ENCODE results near the gene SETBP1. TPM values are rescaled to one million over a fixed set of nuclear protein-coding genes. Genes with fewer than 3 reads are reported as not detected.

Gene SETBP1
- total and polyA plus RNA-seq, 2 of the 13 experiments (the other 11 are each of a cell fraction or from before 2014, with no cell fraction given), result 0.18 to 0.65 TPM

DNA sequence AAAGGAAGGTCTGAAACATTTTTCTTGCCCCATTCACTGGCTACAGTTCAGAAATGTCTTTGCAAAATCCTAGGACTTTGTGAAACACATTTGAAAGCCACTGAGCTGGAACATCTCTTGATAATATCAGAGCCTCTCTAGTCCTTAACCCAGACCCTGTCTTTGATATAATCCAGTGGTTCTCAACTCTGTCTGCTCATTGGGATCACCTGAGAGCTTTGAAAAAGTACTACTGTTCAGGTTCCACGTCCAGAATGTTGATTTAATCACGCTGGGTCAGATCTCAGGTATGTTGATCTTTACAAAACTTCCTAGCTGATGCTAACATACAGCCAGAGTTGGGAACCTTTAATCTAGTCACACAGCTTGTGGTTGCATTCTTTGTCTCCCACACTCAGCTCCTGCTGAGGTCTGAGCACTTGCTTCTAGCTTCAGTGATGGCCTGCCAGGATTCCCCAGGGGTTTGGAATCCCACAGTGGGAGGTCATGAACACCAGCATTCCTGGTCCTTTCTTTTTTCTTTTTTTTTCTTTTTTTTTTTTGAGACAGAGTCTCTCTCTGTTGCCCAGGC is 262.7 kb downstream of the SETBP1 start:
- Histone ChIP-seq H3K27ac (ENCODE audit: extremely low read length, insufficient read depth, low read length) (no peak overlapping the region), H3K9me3 (ENCODE audit: low read length) (no peaks in the 10 kb centered on the region), H3K4me2 (ENCODE audit: low read depth, low read length) (no peak overlapping the region), H3K27me3 (ENCODE audit: control insufficient read depth in 1 of 2, insufficient read depth in 2 of 2, low read length in 2 of 2) (no peaks in the 10 kb centered on the region), H4K20me1 (ENCODE audit: insufficient read depth, low read length) (no peaks in the 10 kb centered on the region), H2AFZ (ENCODE audit: low read length) (no peak overlapping the region), H3K9ac (ENCODE audit: insufficient read depth, low read depth, low read length) (no peak overlapping the region), H3K4me1 (ENCODE audit: insufficient read depth, low read length) (no peaks in the 10 kb centered on the region), H3K36me3 (replicated peaks in 1 of 2; ENCODE audit: control insufficient read depth in 1 of 2, insufficient read depth in 2 of 2, low read length in 2 of 2) (no peaks in the 10 kb centered on the region), H3K79me2 (ENCODE audit: insufficient read depth, low read length) (no peaks in the 10 kb centered on the region), H3K4me3 (replicated peaks in 1 of 3; ENCODE audit: insufficient read depth in 1 of 3, low read depth in 2 of 3, low read length in 3 of 3) (no peak overlapping the region)
- in situ Hi-C loops (cut with HindIII; ENCODE audit: extremely low pct_ligation_motif_present, low pct_unique_long_range_greater_than_20kb), result no loop called here
- TF ChIP-seq DNMT1 (CRISPR knock-in tag; IDR thresholded peaks at IDR 0.05) (no peak), FOXC1 (CRISPR knock-in tag; IDR thresholded peaks at IDR 0.05; ENCODE audit: borderline replicate concordance) (no peak), FIP1L1 (IDR thresholded peaks at IDR 0.05; ENCODE audit: borderline replicate concordance, insufficient read depth, low read depth, low read length) (no peak), PRDM10 (CRISPR knock-in tag; IDR thresholded peaks at IDR 0.05; ENCODE audit: low read depth) (no peak), ZNF816 (CRISPR knock-in tag; IDR thresholded peaks at IDR 0.05; ENCODE audit: borderline replicate concordance) (no peak)
- FAIRE-seq (no peak), ATAC-seq (no peak), DNase-seq (ENCODE audit: low spot score) (no peak)
- no TSS peak for BruUV-seq (replicated peaks)
- intact Hi-C loops (cut with micrococcal nuclease; ENCODE audit: unreplicated experiment), result no loop called here
- 13% methylated on average over 2 of the region's 2 CpGs for WGBS (ENCODE audit: low lambda C conversion rate)
- ChIA-PET CTCF (ENCODE audit: low intra/inter-chr PET ratio, low total read pairs) (no interaction called here), POLR2A (no interaction called here)
